Keratinocyte (primary cell): ENCODE data around the gene SSTR3.

Experiments
- CTCF ChIP-seq, 3 experiments: IDR thresholded peaks in 1 of 3; conservative IDR thresholded peaks in 1 of 3; optimal IDR thresholded peaks in 1 of 3; 2 replicates in 2 of 3; 3 replicates in 1 of 3; pipeline versions ENCODE3 to v1.5.1; 2011; ENCODE audit warnings: low read length in 3 of 3, mild to moderate bottlenecking in 3 of 3, moderate library complexity in 2 of 3, control low read depth in 1 of 3, inconsistent platforms in 1 of 3; ENCODE audit not compliant: insufficient read depth in 2 of 3; ENCODE audit errors: extremely low read depth in 1 of 3
- EZH2 ChIP-seq: IDR thresholded peaks from one replicate; pipeline ENCODE4 v1.6.1; 2012; ENCODE audit warnings: inconsistent platforms, mild to moderate bottlenecking, low read length, moderate library complexity

GRCh38 chr22:37156686-37157435 is 55.4 kb downstream of the SSTR3 start:
- no peak for TF ChIP-seq CTCF (optimal IDR thresholded peaks at IDR 0.05 in 1 of 3, IDR thresholded peaks at IDR 0.05 in 1 of 3, conservative IDR thresholded peaks at IDR 0.05 in 1 of 3; ENCODE audit: extremely low read depth in 1 of 3, insufficient read depth in 2 of 3, low read length in 3 of 3)
- no peak for TF ChIP-seq EZH2
